ENCODE data around the gene PROSER2.

PROSER2 gene

GRCh38 chr10:11835061-11835460 is 11.9 kb downstream of the PROSER2 start (continued):
- no peak for TF ChIP-seq OSR1 (CRISPR knock-in tag; IDR thresholded peaks at IDR 0.05)
- TF ChIP-seq ZNF70 (CRISPR knock-in tag; IDR thresholded peaks at IDR 0.05): no peak
- TF ChIP-seq ZNF8 (CRISPR knock-in tag; IDR thresholded peaks at IDR 0.05): no peak
- TF ChIP-seq PPARA (CRISPR knock-in tag; IDR thresholded peaks at IDR 0.05; ENCODE audit: borderline replicate concordance): no peak
- no peak for TF ChIP-seq TSHZ2 (CRISPR knock-in tag; IDR thresholded peaks at IDR 0.05)
- TF ChIP-seq GLIS3 (CRISPR knock-in tag; IDR thresholded peaks at IDR 0.05): no peak
- no peak for TF ChIP-seq TCF4 (CRISPR knock-in tag; IDR thresholded peaks at IDR 0.05; ENCODE audit: borderline replicate concordance)
- TF ChIP-seq ZFP30 (CRISPR knock-in tag; IDR thresholded peaks at IDR 0.05): no peak

DNA sequence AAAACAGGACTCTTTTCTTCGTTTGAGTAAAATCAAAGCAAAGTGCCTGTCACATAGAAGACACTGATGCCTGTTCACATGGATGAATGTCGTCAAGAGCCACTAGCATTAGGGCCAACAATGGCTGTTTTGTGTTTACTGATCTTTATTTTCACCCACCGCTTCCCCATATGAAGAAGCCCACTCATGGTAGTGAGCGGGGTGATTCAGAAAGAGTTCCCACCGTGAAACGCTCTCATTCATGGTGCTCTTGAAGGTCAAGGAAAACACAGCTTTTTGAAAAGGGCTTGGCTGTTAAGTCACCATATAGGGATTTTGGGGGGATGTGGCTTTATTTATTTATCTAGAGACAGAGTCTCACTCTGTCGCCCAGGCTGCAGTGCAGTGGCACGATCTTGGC is 12.5 kb downstream of the PROSER2 start:
- TF ChIP-seq BACH2 (CRISPR knock-in tag; IDR thresholded peaks at IDR 0.05; ENCODE audit: borderline replicate concordance): no peak
- TF ChIP-seq TSHZ2 (CRISPR knock-in tag; IDR thresholded peaks at IDR 0.05): no peak
- TF ChIP-seq TOX (CRISPR knock-in tag; IDR thresholded peaks at IDR 0.05; ENCODE audit: borderline replicate concordance): no peak
- TF ChIP-seq ZFP30 (CRISPR knock-in tag; IDR thresholded peaks at IDR 0.05): no peak
- no peak for TF ChIP-seq ESRRG (CRISPR knock-in tag; IDR thresholded peaks at IDR 0.05)
- TF ChIP-seq ISL1 (CRISPR knock-in tag; IDR thresholded peaks at IDR 0.05): no peak
- TF ChIP-seq SNAI2 (CRISPR knock-in tag; IDR thresholded peaks at IDR 0.05): no peak
- ATAC-seq: no peak

DNA sequence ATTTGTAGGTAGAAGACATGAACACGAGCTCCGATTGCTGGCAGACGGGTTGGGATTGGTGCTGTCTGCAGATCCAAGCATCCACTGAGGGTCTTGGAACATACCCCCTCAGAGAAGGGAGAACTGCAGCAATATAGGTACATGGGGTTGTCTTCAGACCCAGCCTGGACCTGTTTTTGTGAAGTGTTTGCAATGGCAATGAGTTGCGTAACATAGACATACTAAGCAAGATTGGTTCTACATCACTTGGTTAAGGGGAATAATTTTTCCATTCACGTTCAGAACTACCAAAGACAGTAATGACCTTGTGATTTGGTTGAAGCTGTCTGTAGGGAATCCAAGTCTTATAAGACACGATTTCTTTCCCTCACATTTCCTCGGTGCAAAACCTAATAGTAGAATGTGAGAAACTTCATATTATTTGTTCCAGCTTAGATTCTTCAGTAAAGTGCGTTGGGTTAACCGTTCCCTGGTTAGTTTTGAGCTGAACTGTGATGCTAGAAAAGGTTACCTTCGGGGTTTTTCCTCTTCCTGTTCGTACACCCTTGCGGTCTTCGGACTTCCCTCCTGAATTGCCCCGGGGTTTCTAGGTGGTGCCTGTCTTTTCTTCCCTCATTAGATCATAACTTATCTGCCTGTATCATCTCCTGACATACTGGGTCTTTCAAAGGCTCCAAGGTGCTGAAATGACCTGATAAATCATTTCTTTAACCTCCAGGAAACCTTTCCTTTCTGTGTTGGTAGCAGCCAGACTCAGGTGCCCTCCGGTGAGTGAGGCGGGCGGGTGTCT is 14.4 kb downstream of the PROSER2 start:
- ATAC-seq: no peak
- TF ChIP-seq, protein P1, sequence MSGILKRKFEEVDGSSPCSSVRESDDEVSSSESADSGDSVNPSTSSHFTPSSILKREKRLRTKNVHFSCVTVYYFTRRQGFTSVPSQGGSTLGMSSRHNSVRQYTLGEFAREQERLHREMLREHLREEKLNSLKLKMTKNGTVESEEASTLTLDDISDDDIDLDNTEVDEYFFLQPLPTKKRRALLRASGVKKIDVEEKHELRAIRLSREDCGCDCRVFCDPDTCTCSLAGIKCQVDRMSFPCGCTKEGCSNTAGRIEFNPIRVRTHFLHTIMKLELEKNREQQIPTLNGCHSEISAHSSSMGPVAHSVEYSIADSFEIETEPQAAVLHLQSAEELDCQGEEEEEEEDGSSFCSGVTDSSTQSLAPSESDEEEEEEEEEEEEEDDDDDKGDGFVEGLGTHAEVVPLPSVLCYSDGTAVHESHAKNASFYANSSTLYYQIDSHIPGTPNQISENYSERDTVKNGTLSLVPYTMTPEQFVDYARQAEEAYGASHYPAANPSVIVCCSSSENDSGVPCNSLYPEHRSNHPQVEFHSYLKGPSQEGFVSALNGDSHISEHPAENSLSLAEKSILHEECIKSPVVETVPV (CRISPR knock-in tag; IDR thresholded peaks at IDR 0.05): no peak
- TF ChIP-seq PATZ1 (CRISPR knock-in tag; IDR thresholded peaks at IDR 0.05; ENCODE audit: borderline replicate concordance) (no peak), ZNF70 (CRISPR knock-in tag; IDR thresholded peaks at IDR 0.05) (no peak), CSDC2 (CRISPR knock-in tag; IDR thresholded peaks at IDR 0.05) (no peak), BACH2 (CRISPR knock-in tag; IDR thresholded peaks at IDR 0.05; ENCODE audit: borderline replicate concordance) (no peak), SNAI2 (CRISPR knock-in tag; IDR thresholded peaks at IDR 0.05) (no peak), ZNF565 (CRISPR knock-in tag; conservative IDR thresholded peaks at IDR 0.05; ENCODE audit: low read depth) (no peak), CREB5 (CRISPR knock-in tag; IDR thresholded peaks at IDR 0.05; ENCODE audit: low read depth) (no peak), ZNF8 (CRISPR knock-in tag; IDR thresholded peaks at IDR 0.05) (no peak), ISL1 (CRISPR knock-in tag; IDR thresholded peaks at IDR 0.05) (no peak), OSR1 (CRISPR knock-in tag; IDR thresholded peaks at IDR 0.05) (no peak)
